Mesangial cell (primary cell): Measurements from ENCODE around the gene TP53TG3. TPM values are rescaled to one million over a fixed set of nuclear protein-coding genes. Genes with fewer than 3 reads are reported as not detected.

Experiments used
- total RNA-seq: library from RNA; depleted of rRNA; stranded (reverse); fragments of >200 nt; gene quantifications from 2 replicates; pipeline ENCODE4 v1.2.3, GENCODE V29; 2015

TP53TG3 gene
- not detected in 2 replicates for total RNA-seq

GRCh38 chr16:32676065-32676464 is at the start of gene TP53TG3:
TP53TG3 (minus strand) TSS chr16:32676165; CDS start chr16:32676097, 68 bp downstream.

